Peyer's patch (tissue), 4 donors: ENCODE results near the gene SRBD1. TPM values are rescaled to one million over a fixed set of nuclear protein-coding genes. Genes with fewer than 3 reads are reported as not detected.
A peak's percentile ranks its signal among the peaks of the same experiment; 100 is the strongest.

Experiments
- DNase-seq, 3 donors: peaks; one replicate each; pipeline ENCODE4 v3.0.0-alpha.2; 2017 to 2019
- H3K27ac ChIP-seq, 4 donors: fragments of 200-600 bp; sonication (generic); one replicate each; pipeline ENCODE4 v1.5.1; 2016 to 2019
- H3K27me3 ChIP-seq, 2 donors: fragments of 200-600 bp; sonication (generic); one replicate each; pipeline ENCODE4 v1.5.1; 2019
- H3K36me3 ChIP-seq, 3 donors: fragments of 200-600 bp; sonication (generic); one replicate each; pipeline ENCODE4 v1.5.1; 2016 to 2019
- H3K4me1 ChIP-seq, 4 donors: fragments of 200-600 bp; sonication (generic); one replicate each; pipeline ENCODE4 v1.5.1; 2016 to 2019
- H3K4me3 ChIP-seq, 4 donors: fragments of 200-600 bp; sonication (generic); 1 replicate in 3 of 4; 2 replicates in 1 of 4; pipeline ENCODE4 v1.5.1; 2016 to 2019; ENCODE audit warnings: mild to moderate bottlenecking in 1 of 4
- H3K9me3 ChIP-seq, 4 donors: fragments of 200-600 bp; sonication (generic); one replicate each; pipeline ENCODE4 v1.5.1; 2016 to 2019; ENCODE audit warnings: mild to moderate bottlenecking in 1 of 4
- CTCF ChIP-seq, 6 experiments: fragments of 450-650 bp in 4 of 6; fragments of 200-600 bp in 2 of 6; sonication (generic) in 1 of 6; IDR thresholded peaks; one replicate each; pipeline ENCODE4 v1.5.1; 2017 to 2019; ENCODE audit warnings: antibody characterized with exemption in 6 of 6, mild to moderate bottlenecking in 3 of 6, moderate library complexity in 1 of 6
- POLR2A ChIP-seq, 2 donors: fragments of 450-650 bp; IDR thresholded peaks; one replicate each; pipeline ENCODE4 v1.5.1; 2017; ENCODE audit warnings: antibody characterized with exemption in 2 of 2, mild to moderate bottlenecking in 2 of 2, moderate library complexity in 2 of 2
- total RNA-seq, 4 donors: library from RNA; depleted of rRNA; stranded (reverse); fragments of >200 nt; gene quantifications; one replicate each; pipeline ENCODE4 v1.1.0, GENCODE V29; 2016

Gene SRBD1
- total RNA-seq, 4 donors from 2014 or later, result 14.9 to 32.2 (median 22.5) TPM

GRCh38 chr2:45651415-45652089, 40.5 kb upstream of the SRBD1 start, which contains the start of gene PRKCE:
Gene PRKCE (plus strand): TSS chr2:45651675.
- peak within 1 kb of the TSS; percentile 96 to 100 (median 100) for H3K27ac ChIP-seq
- no peaks in the 10 kb centered on the region for H3K36me3 ChIP-seq
- H3K4me1 ChIP-seq, result peaks cover 0 to 32% (median 0%) of the 10 kb centered on the region in 4 donors
- peak within 1 kb of the TSS; percentile 62 to 98 (median 97) for H3K4me3 ChIP-seq
- no peaks in the 10 kb centered on the region for H3K9me3 ChIP-seq
- H3K27me3 ChIP-seq, result no peaks in the 10 kb centered on the region
- peak; percentile 62 to 80 (median 79) for DNase-seq
- no peak for TF ChIP-seq POLR2A (IDR thresholded peaks at IDR 0.05)

GRCh38 chr2:45650851-45651414, 39.9 kb upstream of the SRBD1 start:
- peak overlapping the region; percentile 62 to 98 (median 97) for H3K4me3 ChIP-seq
- no peaks in the 10 kb centered on the region for H3K27me3 ChIP-seq
- no peaks in the 10 kb centered on the region for H3K36me3 ChIP-seq
- peaks cover 0 to 32% (median 0%) of the 10 kb centered on the region in 4 donors for H3K4me1 ChIP-seq
- H3K27ac ChIP-seq, result peak overlapping the region; percentile 96 to 100 (median 100)
- TF ChIP-seq CTCF (IDR thresholded peaks at IDR 0.05), result peak; percentile 34 to 72 (median 56)
- TF ChIP-seq POLR2A (IDR thresholded peaks at IDR 0.05), result peak; percentile 91 to 92
- H3K9me3 ChIP-seq, result no peaks in the 10 kb centered on the region
- peak; percentile 93 to 98 (median 98) for DNase-seq

GRCh38 chr2:45649858-45650811, 39.1 kb upstream of the SRBD1 start:
- TF ChIP-seq POLR2A (IDR thresholded peaks at IDR 0.05) (peak; percentile 60 to 65), CTCF (IDR thresholded peaks at IDR 0.05) (no peak)
- Histone ChIP-seq H3K9me3 (no peaks in the 10 kb centered on the region), H3K36me3 (no peaks in the 10 kb centered on the region), H3K27me3 (no peaks in the 10 kb centered on the region), H3K4me3 (peak overlapping the region; percentile 62 to 98 (median 97)), H3K4me1 (peaks cover 0 to 32% (median 0%) of the 10 kb centered on the region in 4 donors), H3K27ac (peak overlapping the region; percentile 96 to 100 (median 100))
- peak; percentile 76 to 90 (median 88) for DNase-seq

GRCh38 chr2:45649462-45649857, 38.4 kb upstream of the SRBD1 start:
- no peak for DNase-seq
- no peaks in the 10 kb centered on the region for H3K27me3 ChIP-seq

GRCh38 chr2:45648636-45649035, 37.6 kb upstream of the SRBD1 start:
- no peaks in the 10 kb centered on the region for H3K36me3 ChIP-seq
- no peak overlapping the region for H3K4me3 ChIP-seq
- peaks cover 0 to 34% (median 1%) of the 10 kb centered on the region in 4 donors for H3K4me1 ChIP-seq
- H3K9me3 ChIP-seq, result no peaks in the 10 kb centered on the region
- no peaks in the 10 kb centered on the region for H3K27me3 ChIP-seq
- TF ChIP-seq CTCF (IDR thresholded peaks at IDR 0.05) (no peak), POLR2A (IDR thresholded peaks at IDR 0.05) (no peak)
- no peak for DNase-seq
- H3K27ac ChIP-seq, result no peak overlapping the region

More at GRCh38 chr2:45649462-45649857, 38.4 kb upstream of the SRBD1 start:
- H3K9me3 ChIP-seq, result no peaks in the 10 kb centered on the region
- no peaks in the 10 kb centered on the region for H3K36me3 ChIP-seq
- H3K4me1 ChIP-seq, result peaks cover 0 to 32% (median 0%) of the 10 kb centered on the region in 4 donors
- TF ChIP-seq CTCF (IDR thresholded peaks at IDR 0.05), result no peak
- TF ChIP-seq POLR2A (IDR thresholded peaks at IDR 0.05), result no peak
- H3K27ac ChIP-seq, result peak overlapping the region; percentile 96 to 100 (median 100)
- H3K4me3 ChIP-seq, result peak overlapping the region; percentile 62 to 98 (median 97)
